Natural killer cell treated with Interleukin-12 subunit alpha and Interleukin-12 subunit beta and Interleukin-15 and Interleukin-18, amount 100 ng/mL, for 72 hours (primary cell): ENCODE results near the gene SALL3. TPM values are rescaled to one million over a fixed set of nuclear protein-coding genes. Genes with fewer than 3 reads are reported as not detected.
"Not testable (repeated sequence)": the region's sequence is repeated elsewhere in the genome, so short reads cannot be mapped to it uniquely, and the experiment has no call there.

Experiments
- ATAC-seq, 2 donors: fragments of 150-1000 bp; cut with Tn5 transposase in 1 of 2; sonication (Bioruptor Pico), chemical (Tn5 transposase) in 1 of 2; 2 replicates each; pipeline ENCODE4 v1.10.0; 2021
- DNase-seq: peaks from one replicate; pipeline ENCODE4 v3.0.0; 2022; ENCODE audit warnings: low spot score
- H3K27ac Mint-ChIP-seq, 2 donors: 1 replicate in 1 of 2; 2 replicates in 1 of 2; pipeline ENCODE4 v1.8.0; 2022; ENCODE audit warnings: mixed read lengths in 2 of 2, mild to moderate bottlenecking in 1 of 2, moderate library complexity in 1 of 2
- H3K27me3 Mint-ChIP-seq, 2 donors: 1 replicate in 1 of 2; 2 replicates in 1 of 2; pipeline ENCODE4 v1.8.0; 2022; ENCODE audit warnings: mixed read lengths in 2 of 2
- H3K36me3 Mint-ChIP-seq: one replicate; pipeline ENCODE4 v1.8.0; 2022; ENCODE audit warnings: mixed read lengths
- H3K4me1 Mint-ChIP-seq, 2 donors: 1 replicate in 1 of 2; 2 replicates in 1 of 2; pipeline ENCODE4 v1.8.0; 2022; ENCODE audit warnings: low read depth in 2 of 2, mixed read lengths in 2 of 2, mild to moderate bottlenecking in 1 of 2
- H3K4me3 Mint-ChIP-seq: one replicate; pipeline ENCODE4 v1.8.0; 2022; ENCODE audit warnings: mixed read lengths
- H3K9me3 Mint-ChIP-seq: 2 replicates; pipeline ENCODE4 v1.8.0; 2022; ENCODE audit warnings: mixed read lengths
- total RNA-seq, 2 donors: library from RNA; stranded (reverse); gene quantifications; one replicate each; pipeline ENCODE4 v1.2.3, GENCODE V29; 2022

The SALL3 gene
- total RNA-seq, result not detected

GRCh38 chr18:78979730-78980278 lies at the start of gene SALL3:
SALL3 (plus strand) TSS chr18:78979818; CDS start chr18:78980275, 457 bp downstream.
- Mint-ChIP-seq H3K4me3 (peak within 1 kb of the TSS; percentile 58), H3K27me3 (peaks cover 45 to 73% of the 10 kb centered on the region in 2 donors), H3K4me1 (peaks cover 0 to 4% of the 10 kb centered on the region in 2 donors), H3K27ac (no peak within 1 kb of the TSS), H3K9me3 (no peaks in the 10 kb centered on the region), H3K36me3 (no peaks in the 10 kb centered on the region)
- ATAC-seq (peak in 1 of 2 donors; percentile 32), DNase-seq (no peak)

- Mint-ChIP-seq H3K4me3 (no peak overlapping the region), H3K36me3 (no peaks in the 10 kb centered on the region), H3K4me1 (no peaks in the 10 kb centered on the region), H3K27ac (no peak overlapping the region), H3K27me3 (peaks cover 0 to 2% of the 10 kb centered on the region in 2 donors), H3K9me3 (no peaks in the 10 kb centered on the region)
- DNase-seq (no peak), ATAC-seq (no peak)
Observed at GRCh38 chr18:78932281-78932680, 47.3 kb upstream of the SALL3 start.

GRCh38 chr18:78934003-78934402 lies 45.6 kb upstream of the SALL3 start:
- H3K4me1 Mint-ChIP-seq, result peaks cover 0 to 3% of the 10 kb centered on the region in 2 donors
- no peak overlapping the region for H3K4me3 Mint-ChIP-seq
- peaks cover 0 to 2% of the 10 kb centered on the region in 2 donors for H3K27me3 Mint-ChIP-seq
- DNase-seq (no peak), ATAC-seq (no peak)
- no peak overlapping the region for H3K27ac Mint-ChIP-seq
- no peaks in the 10 kb centered on the region for H3K36me3 Mint-ChIP-seq
- no peaks in the 10 kb centered on the region for H3K9me3 Mint-ChIP-seq

GRCh38 chr18:78934551-78935225 lies 44.9 kb upstream of the SALL3 start:
- DNase-seq (no peak), ATAC-seq (no peak)
- Mint-ChIP-seq H3K36me3 (no peaks in the 10 kb centered on the region), H3K27ac (no peak overlapping the region), H3K4me1 (peaks cover 0 to 6% of the 10 kb centered on the region in 2 donors), H3K4me3 (no peak overlapping the region), H3K9me3 (no peaks in the 10 kb centered on the region), H3K27me3 (peaks cover 0 to 2% of the 10 kb centered on the region in 2 donors)

DNA sequence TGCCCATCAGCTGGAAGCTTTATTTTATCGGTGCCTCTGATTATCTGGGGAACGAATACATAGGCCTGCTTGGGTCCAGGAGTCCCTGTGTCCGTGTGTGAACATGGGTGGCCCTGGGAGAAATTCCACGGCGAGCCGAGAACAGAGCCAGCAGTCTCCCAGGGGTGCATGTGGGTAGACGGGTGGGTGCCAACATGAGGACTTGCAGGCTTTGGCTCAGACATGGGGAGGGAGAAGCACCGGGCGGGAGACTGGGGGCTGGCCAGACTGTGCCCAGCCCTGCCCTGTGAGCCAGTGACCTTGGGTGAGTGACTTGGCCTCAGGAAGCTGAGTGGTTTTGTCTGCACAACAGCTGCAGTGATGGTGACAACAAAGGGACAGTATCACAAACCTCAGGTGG lies 44.2 kb upstream of the SALL3 start:
- Mint-ChIP-seq H3K9me3 (no peaks in the 10 kb centered on the region), H3K27ac (no peak overlapping the region), H3K4me3 (no peak overlapping the region), H3K36me3 (no peaks in the 10 kb centered on the region), H3K27me3 (peaks cover 0 to 6% of the 10 kb centered on the region in 2 donors), H3K4me1 (peaks cover 0 to 6% of the 10 kb centered on the region in 2 donors)
- ATAC-seq, result peak in 1 of 2 donors; percentile 15
- no peak for DNase-seq

- Mint-ChIP-seq H3K27me3 (peaks cover 0 to 6% of the 10 kb centered on the region in 2 donors), H3K27ac (no peak overlapping the region), H3K36me3 (no peaks in the 10 kb centered on the region), H3K4me1 (peaks cover 0 to 6% of the 10 kb centered on the region in 2 donors), H3K4me3 (no peak overlapping the region), H3K9me3 (no peaks in the 10 kb centered on the region)
- DNase-seq (no peak), ATAC-seq (no peak)
Observed at GRCh38 chr18:78936251-78937005, 43.2 kb upstream of the SALL3 start.

- Mint-ChIP-seq H3K4me1 (peaks cover 0 to 6% of the 10 kb centered on the region in 2 donors), H3K27me3 (peaks cover 0 to 6% of the 10 kb centered on the region in 2 donors), H3K27ac (no peak overlapping the region), H3K4me3 (no peak overlapping the region), H3K36me3 (no peaks in the 10 kb centered on the region), H3K9me3 (no peaks in the 10 kb centered on the region)
- DNase-seq, result no peak
- no peak for ATAC-seq
Observed at GRCh38 chr18:78937166-78937565, 42.5 kb upstream of the SALL3 start.

DNA sequence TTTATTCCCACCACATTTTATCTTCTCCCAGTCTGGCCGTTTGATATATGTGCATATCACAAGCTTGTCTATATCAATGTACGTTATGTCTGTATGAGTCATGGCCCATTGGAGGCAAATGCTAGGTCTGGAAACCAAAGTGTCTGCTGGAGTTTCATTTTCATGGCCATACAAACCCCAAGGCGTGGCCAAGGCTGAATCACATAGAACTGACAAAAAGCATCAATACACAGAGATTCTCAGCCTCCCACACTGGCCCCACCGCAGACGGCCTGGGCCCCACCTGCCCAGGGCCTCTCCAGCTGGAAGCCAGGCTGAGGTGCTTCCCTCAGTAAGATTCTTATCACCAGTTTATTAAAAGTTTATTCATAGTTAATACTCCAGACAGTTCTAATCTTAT lies 40.5 kb upstream of the SALL3 start:
- no peak overlapping the region for H3K4me3 Mint-ChIP-seq

GRCh38 chr18:78939734-78940494 lies 39.7 kb upstream of the SALL3 start:
- no peaks in the 10 kb centered on the region for H3K36me3 Mint-ChIP-seq

More for the DNA sequence above, 40.5 kb upstream of the SALL3 start:
- ATAC-seq (peak in 1 of 2 donors; percentile 59), DNase-seq (no peak)
- Mint-ChIP-seq H3K4me1 (peaks cover 0 to 6% of the 10 kb centered on the region in 2 donors), H3K36me3 (no peaks in the 10 kb centered on the region), H3K9me3 (no peaks in the 10 kb centered on the region), H3K27me3 (peaks cover 10 to 13% of the 10 kb centered on the region in 2 donors), H3K27ac (no peak overlapping the region)

DNA sequence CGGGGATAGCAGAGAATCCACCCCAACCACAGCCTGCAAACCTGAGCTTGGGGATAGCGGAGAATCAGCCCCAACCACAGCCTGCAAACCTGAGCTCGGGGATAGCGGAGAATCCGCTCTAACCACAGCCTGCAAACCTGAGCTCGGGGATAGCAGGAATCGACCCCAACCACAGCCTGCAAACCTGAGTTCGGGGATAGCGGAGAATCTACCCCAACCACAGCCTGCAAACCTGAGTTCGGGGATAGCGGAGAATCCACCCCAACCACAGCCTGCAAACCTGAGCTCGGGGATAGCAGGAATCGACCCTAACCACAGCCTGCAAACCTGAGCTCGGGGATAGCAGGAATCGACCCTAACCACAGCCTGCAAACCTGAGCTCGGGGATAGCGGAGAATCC lies 37.4 kb upstream of the SALL3 start:
- not testable (repeated sequence) for ATAC-seq

More at GRCh38 chr18:78939734-78940494, 39.7 kb upstream of the SALL3 start:
- ATAC-seq (peak in 1 of 2 donors; percentile 60), DNase-seq (no peak)
- Mint-ChIP-seq H3K27me3 (peaks cover 11 to 13% of the 10 kb centered on the region in 2 donors), H3K4me3 (no peak overlapping the region), H3K9me3 (no peaks in the 10 kb centered on the region), H3K4me1 (peaks cover 0 to 6% of the 10 kb centered on the region in 2 donors), H3K27ac (no peak overlapping the region)

DNA sequence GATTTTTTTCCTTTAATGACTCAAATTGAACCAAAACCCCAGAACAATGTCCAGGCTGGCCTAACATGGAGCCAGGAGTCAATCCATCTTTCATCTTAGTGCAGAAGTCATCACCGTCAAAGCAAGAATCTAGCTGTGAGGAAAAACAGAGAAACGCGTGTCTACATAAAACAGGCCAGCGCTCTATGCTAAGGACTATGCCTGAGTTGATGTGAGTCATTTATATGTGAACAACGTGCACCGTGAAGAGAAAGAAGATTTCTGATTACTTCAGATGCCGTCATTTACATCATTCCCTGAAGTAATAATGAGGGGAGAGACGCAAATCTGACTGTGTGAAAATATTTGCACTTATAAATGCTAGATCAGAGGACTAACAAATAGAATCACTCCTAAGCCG lies 34.0 kb upstream of the SALL3 start:
- Mint-ChIP-seq H3K4me1 (no peaks in the 10 kb centered on the region), H3K36me3 (no peaks in the 10 kb centered on the region), H3K27me3 (peaks cover 13 to 21% of the 10 kb centered on the region in 2 donors), H3K27ac (no peak overlapping the region), H3K9me3 (no peaks in the 10 kb centered on the region), H3K4me3 (no peak overlapping the region)
- DNase-seq, result no peak
- ATAC-seq, result no peak

More for the DNA sequence above, 37.4 kb upstream of the SALL3 start:
- not testable (repeated sequence) for H3K9me3 Mint-ChIP-seq, H3K36me3 Mint-ChIP-seq, DNase-seq, H3K27ac Mint-ChIP-seq, H3K4me1 Mint-ChIP-seq, H3K4me3 Mint-ChIP-seq
- peaks cover 17 to 21% of the 10 kb centered on the region in 2 donors for H3K27me3 Mint-ChIP-seq

GRCh38 chr18:78947291-78947690 lies 32.3 kb upstream of the SALL3 start:
- H3K9me3 Mint-ChIP-seq, result no peaks in the 10 kb centered on the region
- DNase-seq (peak; percentile 45), ATAC-seq (no peak)
- no peak overlapping the region for H3K4me3 Mint-ChIP-seq
- no peak overlapping the region for H3K27ac Mint-ChIP-seq
- H3K36me3 Mint-ChIP-seq, result no peaks in the 10 kb centered on the region
- peaks cover 13 to 21% of the 10 kb centered on the region in 2 donors for H3K27me3 Mint-ChIP-seq
- H3K4me1 Mint-ChIP-seq, result no peaks in the 10 kb centered on the region

- DNase-seq (peak; percentile 54), ATAC-seq (peak in 1 of 2 donors; percentile 24)
- H3K27me3 Mint-ChIP-seq, result peaks cover 13 to 21% of the 10 kb centered on the region in 2 donors
- H3K9me3 Mint-ChIP-seq, result no peaks in the 10 kb centered on the region
- no peak overlapping the region for H3K4me3 Mint-ChIP-seq
- no peaks in the 10 kb centered on the region for H3K4me1 Mint-ChIP-seq
- no peaks in the 10 kb centered on the region for H3K36me3 Mint-ChIP-seq
- no peak overlapping the region for H3K27ac Mint-ChIP-seq
Observed at GRCh38 chr18:78948221-78948620, 31.4 kb upstream of the SALL3 start.
